GM12878 (cell line): ENCODE measurements around the gene CHID1. TPM values are rescaled to one million over a fixed set of nuclear protein-coding genes. Genes with fewer than 3 reads are reported as not detected.

ENCODE experiments used
- ATF3 ChIP-seq: IDR thresholded peaks from 2 replicates; pipeline ENCODE4 v1.6.1; 2011; ENCODE audit warnings: low read depth, mild to moderate bottlenecking, low read length, moderate library complexity, borderline replicate concordance; ENCODE audit errors: extremely low read depth
- BACH1 ChIP-seq: fragments of 450-650 bp; IDR thresholded peaks from 2 replicates; pipeline ENCODE4 v1.6.1; 2017; ENCODE audit warnings: mild to moderate bottlenecking, borderline replicate concordance
- CBX3 ChIP-seq: fragments of 200-600 bp; sonication (generic); IDR thresholded peaks from 2 replicates; pipeline ENCODE4 v1.6.1; 2016; ENCODE audit warnings: low read depth, borderline replicate concordance
- CBX5 ChIP-seq: sonication (generic); IDR thresholded peaks from 2 replicates; pipeline ENCODE4 v1.6.1; 2016; ENCODE audit warnings: low read depth, moderate library complexity, mild to moderate bottlenecking, inconsistent platforms
- CHD2 ChIP-seq: IDR thresholded peaks from 2 replicates; pipeline ENCODE4 v1.6.1; 2011; ENCODE audit warnings: low read depth, low read length, improper control_type of control experiment, borderline replicate concordance
- GATAD2B ChIP-seq: fragments of 450-650 bp; conservative IDR thresholded peaks from 2 replicates; pipeline ENCODE4 v1.6.1; 2017; ENCODE audit warnings: low read depth, mild to moderate bottlenecking, moderate library complexity
- HCFC1 ChIP-seq: fragments of 150-350 bp; IDR thresholded peaks from 2 replicates; pipeline ENCODE4 v1.6.1; 2014; ENCODE audit warnings: low read length
- HDGF ChIP-seq: fragments of 450-650 bp; IDR thresholded peaks from 2 replicates; pipeline ENCODE4 v1.6.1; 2016; ENCODE audit warnings: antibody characterized with exemption
- IRF3 ChIP-seq: fragments of 450-650 bp; IDR thresholded peaks from 2 replicates; pipeline ENCODE4 v1.6.1; 2014; ENCODE audit warnings: mild to moderate bottlenecking
- LARP7 ChIP-seq: fragments of 450-650 bp; IDR thresholded peaks from 2 replicates; pipeline ENCODE4 v1.6.1; 2017; ENCODE audit warnings: mild to moderate bottlenecking
- MEF2A ChIP-seq: IDR thresholded peaks from 2 replicates; pipeline ENCODE4 v1.6.1; 2011; ENCODE audit warnings: low read depth, mild to moderate bottlenecking, low read length, moderate library complexity; ENCODE audit not compliant: insufficient read depth
- MLLT1 ChIP-seq: fragments of 450-650 bp; IDR thresholded peaks from 2 replicates; pipeline ENCODE4 v1.6.1; 2016; ENCODE audit warnings: mild to moderate bottlenecking
- NBN ChIP-seq: fragments of 450-650 bp; IDR thresholded peaks from 2 replicates; pipeline ENCODE4 v1.6.1; 2016
- POLR2AphosphoS2 ChIP-seq: IDR thresholded peaks from 2 replicates; pipeline ENCODE4 v1.6.1; 2011; ENCODE audit warnings: low read depth, mild to moderate bottlenecking, low read length, improper control_type of control experiment, moderate library complexity
- RB1 ChIP-seq: fragments of 450-650 bp; formaldehyde crosslinking; IDR thresholded peaks from 2 replicates; pipeline ENCODE4 v1.6.1; 2017; ENCODE audit warnings: mild to moderate bottlenecking, borderline replicate concordance
- RBBP5 ChIP-seq: fragments of 200-600 bp; sonication (generic); conservative IDR thresholded peaks from 2 replicates; pipeline ENCODE4 v1.6.1; 2016
- SIX5 ChIP-seq: IDR thresholded peaks from 2 replicates; pipeline ENCODE4 v1.6.1; 2011; ENCODE audit warnings: mild to moderate bottlenecking, low read depth, low read length, moderate library complexity; ENCODE audit not compliant: severe bottlenecking
- STAT1 ChIP-seq: fragments of 450-650 bp; conservative IDR thresholded peaks from 2 replicates; pipeline ENCODE4 v1.6.1; 2014; ENCODE audit warnings: antibody characterized with exemption, mild to moderate bottlenecking
- TARDBP ChIP-seq: IDR thresholded peaks from 2 replicates; pipeline ENCODE4 v1.6.1; 2016; ENCODE audit warnings: borderline replicate concordance
- TBL1XR1 ChIP-seq: IDR thresholded peaks from 2 replicates; pipeline ENCODE4 v1.6.1; 2012; ENCODE audit warnings: low read depth, low read length, improper control_type of control experiment
- TCF12 ChIP-seq: IDR thresholded peaks from 2 replicates; pipeline ENCODE4 v1.6.1; 2011; ENCODE audit warnings: low read depth, mild to moderate bottlenecking, low read length
- ZBTB4 ChIP-seq: fragments of 450-650 bp; formaldehyde crosslinking; IDR thresholded peaks from 2 replicates; pipeline ENCODE4 v1.4.0; 2022; ENCODE audit warnings: mild to moderate bottlenecking, moderate library complexity
- ZZZ3 ChIP-seq: IDR thresholded peaks from 2 replicates; pipeline ENCODE4 v1.6.1; 2011; ENCODE audit warnings: low read depth; ENCODE audit not compliant: control insufficient read depth, insufficient read length
- polyA plus RNA-seq, 11 experiments: library from polyadenylated mRNA; depleted of rRNA in 4 of 11; unstranded in 6 of 11; stranded (reverse) in 5 of 11; fragments of >200 nt; fragmentation: Nextera tagmentation in 4 of 11; fragmentation: Illumina TruSeq in 1 of 11; extraction: Ambion mirVana in 4 of 11; extraction: Trizol in 1 of 11; gene quantifications; 1 replicate in 1 of 11; 2 replicates in 10 of 11; pipeline versions ENCODE4 v1.2.1 to v1.2.3, GENCODE V29; 2011 to 2016; ENCODE audit warnings: inconsistent platforms in 2 of 11, missing spikeins in 2 of 11, low read depth in 1 of 11
- total RNA-seq, 4 experiments: library from RNA; depleted of rRNA in 3 of 4; stranded (reverse); fragments of >200 nt in 3 of 4; fragmentation: Illumina TruSeq in 1 of 4; extraction: Trizol in 1 of 4; gene quantifications; 2 replicates each; pipeline versions ENCODE4 v1.2.1 to v1.2.3, GENCODE V29; 2013 to 2021

Gene CHID1
- total and polyA plus RNA-seq, 10 of the 15 experiments (the other 5 are each of a cell fraction or from before 2014, with no cell fraction given): 4.8 to 75.2 (median 30.1) TPM

- peak; percentile 57; the same call in 1 of the 2 replicates for TF ChIP-seq POLR2AphosphoS2
- no peak for TF ChIP-seq CHD2
- no peak for TF ChIP-seq IRF3
- no peak for TF ChIP-seq TCF12
- TF ChIP-seq HDGF: no peak
- peak; percentile 64 for TF ChIP-seq HCFC1
- no peak for TF ChIP-seq MLLT1
- TF ChIP-seq ZZZ3: no peak
- TF ChIP-seq SIX5: peak; percentile 45
- TF ChIP-seq RB1: peak; percentile 29; the same call in 1 of the 2 replicates
- TF ChIP-seq ATF3: no peak
- TF ChIP-seq RBBP5: no peak
- TF ChIP-seq TBL1XR1: no peak
- no peak for TF ChIP-seq ZBTB4 (CRISPR knock-in tag)
- TF ChIP-seq TARDBP: no peak
- no peak for TF ChIP-seq NBN
- TF ChIP-seq LARP7: peak; percentile 54
- TF ChIP-seq CBX5: no peak
- peak; percentile 32; the same call in 1 of the 2 replicates for TF ChIP-seq BACH1
- TF ChIP-seq GATAD2B: peak; percentile 51; the same call in 1 of the 2 replicates
- TF ChIP-seq CBX3: no peak
- TF ChIP-seq MEF2A: no peak
- 0 out of 2 replicates have a peak, but pooled peaks have one; percentile 28 for TF ChIP-seq STAT1
Measured at GRCh38 chr11:910589-911030, at the start of gene CHID1 (continued).
